GM12878 (cell line): ENCODE data around the gene HORMAD2. TPM values are rescaled to one million over a fixed set of nuclear protein-coding genes. Genes with fewer than 3 reads are reported as not detected.

Source experiments
- CEBPB ChIP-seq, 2 experiments: fragments of 150-350 bp in 1 of 2; IDR thresholded peaks; 2 replicates each; pipeline ENCODE4 v1.6.1; 2012 to 2014; ENCODE audit warnings: low read depth in 2 of 2, low read length in 2 of 2, borderline replicate concordance in 1 of 2, inconsistent platforms in 1 of 2
- CREM ChIP-seq: IDR thresholded peaks from 2 replicates; pipeline ENCODE4 v1.6.1; 2014; ENCODE audit warnings: antibody characterized with exemption, low read depth
- EED ChIP-seq: sonication (generic); IDR thresholded peaks from 2 replicates; pipeline ENCODE4 v1.6.1; 2016; ENCODE audit warnings: antibody characterized with exemption, low read depth
- FOXK2 ChIP-seq: fragments of 450-650 bp; IDR thresholded peaks from 2 replicates; pipeline ENCODE4 v1.6.1; 2017; ENCODE audit warnings: mild to moderate bottlenecking, moderate library complexity
- IKZF2 ChIP-seq, 2 experiments: fragments of 450-650 bp; IDR thresholded peaks; 2 replicates each; pipeline ENCODE4 v1.6.1; 2017; ENCODE audit warnings: mild to moderate bottlenecking in 2 of 2, moderate library complexity in 2 of 2
- KLF5 ChIP-seq: fragments of 450-650 bp; IDR thresholded peaks from 2 replicates; pipeline ENCODE4 v1.6.1; 2014; ENCODE audit warnings: mild to moderate bottlenecking; ENCODE audit not compliant: partially characterized antibody
- MEF2B ChIP-seq: fragments of 450-650 bp; IDR thresholded peaks from 2 replicates; pipeline ENCODE4 v1.6.1; 2018; ENCODE audit warnings: mild to moderate bottlenecking, moderate library complexity; ENCODE audit not compliant: partially characterized antibody, poor library complexity, severe bottlenecking
- MTA2 ChIP-seq: fragments of 450-650 bp; IDR thresholded peaks from 2 replicates; pipeline ENCODE4 v1.6.1; 2016; ENCODE audit warnings: low read depth, mild to moderate bottlenecking, moderate library complexity
- NFXL1 ChIP-seq: fragments of 450-650 bp; IDR thresholded peaks from 2 replicates; pipeline ENCODE4 v1.6.1; 2017; ENCODE audit warnings: antibody characterized with exemption, mild to moderate bottlenecking, borderline replicate concordance
- NR2C2 ChIP-seq: IDR thresholded peaks from 2 replicates; pipeline ENCODE4 v1.6.1; 2011; ENCODE audit warnings: borderline replicate concordance, low read depth; ENCODE audit not compliant: control insufficient read depth, insufficient read length
- POLR2AphosphoS2 ChIP-seq: IDR thresholded peaks from 2 replicates; pipeline ENCODE4 v1.6.1; 2011; ENCODE audit warnings: low read depth, mild to moderate bottlenecking, low read length, improper control_type of control experiment, moderate library complexity
- POLR2AphosphoS5 ChIP-seq: IDR thresholded peaks from 2 replicates; pipeline ENCODE4 v1.6.1; 2011; ENCODE audit warnings: mild to moderate bottlenecking, low read length, inconsistent platforms
- POU2F2 ChIP-seq: IDR thresholded peaks from 3 replicates; pipeline ENCODE4 v1.6.1; 2011; ENCODE audit warnings: low read depth, mild to moderate bottlenecking, low read length, borderline replicate concordance
- RFX5 ChIP-seq: IDR thresholded peaks from 2 replicates; pipeline ENCODE4 v1.6.1; 2011; ENCODE audit warnings: low read depth, low read length, improper control_type of control experiment
- SMARCA5 ChIP-seq: fragments of 450-650 bp; IDR thresholded peaks from 2 replicates; pipeline ENCODE4 v1.6.1; 2017; ENCODE audit warnings: mild to moderate bottlenecking
- SP1 ChIP-seq: IDR thresholded peaks from one replicate; pipeline ENCODE4 v1.6.1; 2011; ENCODE audit warnings: low read depth, low read length
- SPI1 ChIP-seq: IDR thresholded peaks from 2 replicates; pipeline ENCODE4 v1.6.1; 2011; ENCODE audit warnings: low read depth, mild to moderate bottlenecking, low read length, moderate library complexity, borderline replicate concordance; ENCODE audit not compliant: insufficient read depth
- ZNF207 ChIP-seq: fragments of 450-650 bp; IDR thresholded peaks from 2 replicates; pipeline ENCODE4 v1.6.1; 2014; ENCODE audit warnings: antibody characterized with exemption, mild to moderate bottlenecking, borderline replicate concordance
- ZNF24 ChIP-seq: fragments of 450-650 bp; IDR thresholded peaks from 2 replicates; pipeline ENCODE4 v1.6.1; 2017; ENCODE audit warnings: antibody characterized with exemption, mild to moderate bottlenecking
- ZNF384 ChIP-seq: IDR thresholded peaks from 2 replicates; pipeline ENCODE4 v1.6.1; 2012; ENCODE audit warnings: low read depth, mild to moderate bottlenecking, low read length, improper control_type of control experiment, borderline replicate concordance
- polyA plus RNA-seq, 11 experiments: library from polyadenylated mRNA; depleted of rRNA in 4 of 11; unstranded in 6 of 11; stranded (reverse) in 5 of 11; fragments of >200 nt; fragmentation: Nextera tagmentation in 4 of 11; fragmentation: Illumina TruSeq in 1 of 11; extraction: Ambion mirVana in 4 of 11; extraction: Trizol in 1 of 11; gene quantifications; 1 replicate in 1 of 11; 2 replicates in 10 of 11; pipeline versions ENCODE4 v1.2.1 to v1.2.3, GENCODE V29; 2011 to 2016; ENCODE audit warnings: inconsistent platforms in 2 of 11, missing spikeins in 2 of 11, low read depth in 1 of 11
- total RNA-seq, 4 experiments: library from RNA; depleted of rRNA in 3 of 4; stranded (reverse); fragments of >200 nt in 3 of 4; fragmentation: Illumina TruSeq in 1 of 4; extraction: Trizol in 1 of 4; gene quantifications; 2 replicates each; pipeline versions ENCODE4 v1.2.1 to v1.2.3, GENCODE V29; 2013 to 2021
- TF ChIP-seq, protein P1 (sequence below): IDR thresholded peaks from 2 replicates; pipeline ENCODE4 v1.6.1; 2012; ENCODE audit warnings: mild to moderate bottlenecking, low read depth, low read length
- TF ChIP-seq, protein P2 (sequence below): fragments of 450-650 bp; IDR thresholded peaks from 2 replicates; pipeline ENCODE4 v1.6.1; 2016; ENCODE audit warnings: mild to moderate bottlenecking

The HORMAD2 gene
- total and polyA plus RNA-seq, 10 of the 15 experiments (the other 5 are each of a cell fraction or from before 2014, with no cell fraction given) = 0.07 to 0.13 TPM; not detected in 8

DNA sequence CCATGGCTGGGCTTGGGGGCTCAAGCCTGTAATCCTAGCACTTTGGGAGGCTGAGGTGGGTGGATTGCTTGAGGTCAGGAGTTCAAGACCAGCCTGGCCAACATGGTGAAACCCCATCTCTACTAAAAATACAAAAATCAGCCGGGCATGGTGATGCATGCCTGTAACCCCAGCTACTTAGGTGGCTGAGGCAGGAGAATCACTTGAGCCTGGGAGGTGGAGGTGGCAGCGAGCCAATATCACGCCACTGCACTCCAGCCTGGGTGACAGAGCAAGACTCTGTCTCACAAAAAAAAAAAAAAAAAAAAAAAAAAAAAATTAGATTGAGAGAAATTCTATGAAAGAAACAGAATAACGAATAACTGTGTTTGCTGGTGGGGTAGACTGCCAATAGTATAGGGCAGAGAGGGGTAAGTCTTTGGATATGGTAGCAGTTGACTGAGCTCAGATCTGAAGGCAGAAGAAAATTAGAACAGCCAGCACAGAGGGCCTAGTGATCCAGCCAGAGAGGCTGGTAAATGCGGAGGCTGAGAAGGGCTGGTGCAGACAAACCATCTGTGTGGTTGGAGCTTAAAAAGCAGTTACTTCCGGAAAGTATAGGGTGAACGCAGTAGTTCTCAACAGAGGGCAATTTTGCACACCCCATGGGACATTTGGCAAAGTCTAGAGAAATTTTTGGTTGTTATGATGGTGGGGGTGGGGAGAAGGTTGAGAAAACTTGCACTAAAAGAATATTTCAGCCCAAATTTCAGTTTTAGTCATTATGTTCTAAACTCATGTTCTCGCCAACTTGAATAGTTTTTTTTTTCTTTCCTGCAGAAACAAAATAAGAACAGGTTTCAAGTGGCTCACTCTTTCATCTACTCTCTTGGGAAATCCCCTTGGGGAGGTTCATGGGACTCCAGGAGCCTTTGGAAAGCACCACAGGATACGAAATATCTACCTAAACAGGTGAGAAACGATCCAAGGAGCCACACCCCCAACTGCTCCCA, 1.6 kb upstream of the HORMAD2 start (continued):
- TF ChIP-seq, protein P1, sequence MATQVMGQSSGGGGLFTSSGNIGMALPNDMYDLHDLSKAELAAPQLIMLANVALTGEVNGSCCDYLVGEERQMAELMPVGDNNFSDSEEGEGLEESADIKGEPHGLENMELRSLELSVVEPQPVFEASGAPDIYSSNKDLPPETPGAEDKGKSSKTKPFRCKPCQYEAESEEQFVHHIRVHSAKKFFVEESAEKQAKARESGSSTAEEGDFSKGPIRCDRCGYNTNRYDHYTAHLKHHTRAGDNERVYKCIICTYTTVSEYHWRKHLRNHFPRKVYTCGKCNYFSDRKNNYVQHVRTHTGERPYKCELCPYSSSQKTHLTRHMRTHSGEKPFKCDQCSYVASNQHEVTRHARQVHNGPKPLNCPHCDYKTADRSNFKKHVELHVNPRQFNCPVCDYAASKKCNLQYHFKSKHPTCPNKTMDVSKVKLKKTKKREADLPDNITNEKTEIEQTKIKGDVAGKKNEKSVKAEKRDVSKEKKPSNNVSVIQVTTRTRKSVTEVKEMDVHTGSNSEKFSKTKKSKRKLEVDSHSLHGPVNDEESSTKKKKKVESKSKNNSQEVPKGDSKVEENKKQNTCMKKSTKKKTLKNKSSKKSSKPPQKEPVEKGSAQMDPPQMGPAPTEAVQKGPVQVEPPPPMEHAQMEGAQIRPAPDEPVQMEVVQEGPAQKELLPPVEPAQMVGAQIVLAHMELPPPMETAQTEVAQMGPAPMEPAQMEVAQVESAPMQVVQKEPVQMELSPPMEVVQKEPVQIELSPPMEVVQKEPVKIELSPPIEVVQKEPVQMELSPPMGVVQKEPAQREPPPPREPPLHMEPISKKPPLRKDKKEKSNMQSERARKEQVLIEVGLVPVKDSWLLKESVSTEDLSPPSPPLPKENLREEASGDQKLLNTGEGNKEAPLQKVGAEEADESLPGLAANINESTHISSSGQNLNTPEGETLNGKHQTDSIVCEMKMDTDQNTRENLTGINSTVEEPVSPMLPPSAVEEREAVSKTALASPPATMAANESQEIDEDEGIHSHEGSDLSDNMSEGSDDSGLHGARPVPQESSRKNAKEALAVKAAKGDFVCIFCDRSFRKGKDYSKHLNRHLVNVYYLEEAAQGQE = no peak
- TF ChIP-seq ZNF24 = no peak
- peak; percentile 13; the same call in 1 of the 2 replicates for TF ChIP-seq ZNF384
- TF ChIP-seq POU2F2 = no peak
- no peak for TF ChIP-seq SPI1
- no peak for TF ChIP-seq POLR2AphosphoS5
- no peak for TF ChIP-seq SMARCA5
- no peak for TF ChIP-seq ZNF207
- no peak for TF ChIP-seq CEBPB (IDR thresholded peaks at IDR 0.05; ENCODE audit: borderline replicate concordance in 1 of 2, low read depth in 2 of 2, low read length in 2 of 2)
- TF ChIP-seq SP1 = no peak
- 0 out of 2 replicates have a peak, but pooled peaks have one; percentile 17 for TF ChIP-seq MTA2
- TF ChIP-seq CREM = no peak
- no peak for TF ChIP-seq RFX5
- TF ChIP-seq FOXK2 = no peak
- TF ChIP-seq MEF2B = peak; percentile 59
- TF ChIP-seq NR2C2 = no peak
- peak; percentile 33 to 39; a peak in 1 of 4 replicates for TF ChIP-seq IKZF2 (IDR thresholded peaks at IDR 0.05)
- TF ChIP-seq, protein P2, sequence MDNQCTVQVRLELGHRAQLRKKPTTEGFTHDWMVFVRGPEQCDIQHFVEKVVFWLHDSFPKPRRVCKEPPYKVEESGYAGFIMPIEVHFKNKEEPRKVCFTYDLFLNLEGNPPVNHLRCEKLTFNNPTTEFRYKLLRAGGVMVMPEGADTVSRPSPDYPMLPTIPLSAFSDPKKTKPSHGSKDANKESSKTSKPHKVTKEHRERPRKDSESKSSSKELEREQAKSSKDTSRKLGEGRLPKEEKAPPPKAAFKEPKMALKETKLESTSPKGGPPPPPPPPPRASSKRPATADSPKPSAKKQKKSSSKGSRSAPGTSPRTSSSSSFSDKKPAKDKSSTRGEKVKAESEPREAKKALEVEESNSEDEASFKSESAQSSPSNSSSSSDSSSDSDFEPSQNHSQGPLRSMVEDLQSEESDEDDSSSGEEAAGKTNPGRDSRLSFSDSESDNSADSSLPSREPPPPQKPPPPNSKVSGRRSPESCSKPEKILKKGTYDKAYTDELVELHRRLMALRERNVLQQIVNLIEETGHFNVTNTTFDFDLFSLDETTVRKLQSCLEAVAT = 0 out of 2 replicates have a peak, but pooled peaks have one; percentile 30
- TF ChIP-seq KLF5 = no peak
- peak; percentile 71 for TF ChIP-seq EED
- no peak for TF ChIP-seq NFXL1
- no peak for TF ChIP-seq POLR2AphosphoS2
